CD4-positive, CD25-positive, alpha-beta regulatory T cell (primary cell): ENCODE results near the gene TLX2. TPM values are rescaled to one million over a fixed set of nuclear protein-coding genes. Genes with fewer than 3 reads are reported as not detected.
"Not testable (repeated sequence)": the region's sequence is repeated elsewhere in the genome, so short reads cannot be mapped to it uniquely, and the experiment has no call there.

ENCODE experiments used
- ATAC-seq, 2 donors: fragments of 150-1000 bp; cut with Tn5 transposase; one replicate each; pipeline ENCODE4 v1.10.0; 2021; ENCODE audit warnings: low read depth in 2 of 2, moderate number of reproducible peaks in 2 of 2, moderate library complexity in 1 of 2
- DNase-seq, 3 donors: peaks; one replicate each; pipeline versions ENCODE4 v3.0.0 to v3.0.0-alpha.2; 2012 to 2022; ENCODE audit warnings: mixed read lengths in 1 of 3
- H3K27ac ChIP-seq: one replicate; pipeline ENCODE4 v1.7.0; 2013; ENCODE audit warnings: mild to moderate bottlenecking, low read length; ENCODE audit not compliant: insufficient read depth, poor library complexity, severe bottlenecking
- H3K27me3 ChIP-seq: one replicate; pipeline ENCODE4 v1.7.0; 2013; ENCODE audit warnings: low read length; ENCODE audit not compliant: control insufficient read depth, insufficient read depth
- H3K36me3 ChIP-seq: one replicate; pipeline ENCODE4 v1.7.0; 2013; ENCODE audit warnings: mild to moderate bottlenecking, low read length, moderate library complexity; ENCODE audit not compliant: control insufficient read depth, insufficient read depth
- H3K4me1 ChIP-seq: 2 replicates; pipeline ENCODE4 v1.7.0; 2013; ENCODE audit warnings: mild to moderate bottlenecking, low read length; ENCODE audit not compliant: insufficient read depth, control insufficient read depth, poor library complexity, severe bottlenecking
- H3K4me3 ChIP-seq: one replicate; pipeline ENCODE4 v1.7.0; 2013; ENCODE audit warnings: low read depth, mild to moderate bottlenecking, low read length, moderate library complexity
- H3K9me3 ChIP-seq, 2 experiments: 1 replicate in 1 of 2; 2 replicates in 1 of 2; pipeline ENCODE4 v1.7.0; 2013; ENCODE audit warnings: low read length in 2 of 2, mild to moderate bottlenecking in 1 of 2, moderate library complexity in 1 of 2; ENCODE audit not compliant: control insufficient read depth in 2 of 2
- H3K27ac Mint-ChIP-seq, 3 donors: one replicate each; pipeline ENCODE4 v1.8.0; 2020 to 2022; ENCODE audit warnings: mild to moderate bottlenecking in 3 of 3, mixed read lengths in 3 of 3, moderate library complexity in 2 of 3
- H3K27me3 Mint-ChIP-seq: one replicate; pipeline ENCODE4 v1.8.0; 2022; ENCODE audit warnings: mild to moderate bottlenecking, mixed read lengths
- H3K36me3 Mint-ChIP-seq: one replicate; pipeline ENCODE4 v1.8.0; 2020; ENCODE audit warnings: mixed read lengths
- H3K4me1 Mint-ChIP-seq, 4 donors: one replicate each; pipeline ENCODE4 v1.8.0; 2020 to 2022; ENCODE audit warnings: mixed read lengths in 4 of 4, mild to moderate bottlenecking in 1 of 4
- H3K4me3 Mint-ChIP-seq, 4 donors: one replicate each; pipeline ENCODE4 v1.8.0; 2020 to 2022; ENCODE audit warnings: mild to moderate bottlenecking in 4 of 4, mixed read lengths in 4 of 4, moderate library complexity in 3 of 4
- H3K9me3 Mint-ChIP-seq, 7 donors: one replicate each; pipeline ENCODE4 v1.8.0; 2020 to 2022; ENCODE audit warnings: mixed read lengths in 7 of 7, mild to moderate bottlenecking in 3 of 7, moderate library complexity in 2 of 7
- polyA plus RNA-seq, 4 donors: library from polyadenylated mRNA; unstranded; fragments of 300-500 nt; fragmentation: Illumina TruSeq; gene quantifications; one replicate each; pipeline ENCODE4 v1.2.3, GENCODE V29; 2021
- total RNA-seq: library from RNA; stranded (reverse); gene quantifications from one replicate; pipeline ENCODE4 v1.2.3, GENCODE V29; 2022

Gene TLX2
- total RNA-seq = not detected
- polyA plus RNA-seq = under 1 TPM in 2 of 4 donors, not detected in 2; 0.10 to 0.14 TPM

DNA sequence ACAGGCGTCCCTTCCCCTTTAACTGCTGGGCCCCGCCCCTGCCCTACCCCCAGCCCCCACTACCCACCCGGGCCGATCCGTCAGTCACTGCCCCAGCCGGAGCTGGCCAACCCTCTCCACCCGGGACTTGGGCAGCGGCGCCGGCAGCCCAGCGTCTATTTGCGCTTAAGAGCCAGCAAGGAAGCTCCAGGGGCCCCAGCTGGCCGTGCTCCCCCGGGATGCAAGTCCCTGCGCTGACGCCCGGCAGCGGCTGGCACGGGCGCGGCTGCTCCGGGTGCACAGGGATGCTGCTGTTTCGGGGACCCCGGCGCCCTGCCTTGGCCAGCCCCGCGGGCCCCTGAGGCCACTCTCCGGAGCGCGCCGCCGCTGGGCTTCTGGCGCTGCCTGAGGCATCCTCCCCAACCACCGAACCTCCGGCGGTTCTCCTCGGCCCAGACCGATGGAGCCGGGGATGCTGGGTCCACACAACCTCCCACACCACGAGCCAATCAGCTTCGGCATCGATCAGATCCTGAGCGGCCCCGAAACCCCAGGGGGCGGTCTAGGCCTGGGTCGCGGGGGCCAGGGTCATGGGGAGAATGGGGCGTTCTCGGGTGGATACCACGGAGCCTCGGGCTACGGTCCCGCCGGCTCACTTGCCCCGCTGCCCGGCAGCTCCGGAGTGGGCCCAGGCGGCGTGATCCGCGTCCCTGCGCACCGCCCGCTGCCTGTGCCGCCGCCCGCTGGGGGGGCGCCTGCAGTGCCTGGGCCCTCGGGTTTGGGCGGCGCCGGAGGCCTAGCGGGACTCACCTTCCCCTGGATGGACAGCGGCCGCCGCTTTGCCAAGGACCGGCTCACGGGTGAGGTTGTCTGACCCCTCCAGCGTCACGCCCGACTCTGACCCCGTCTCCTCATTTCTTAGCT, at the start of gene TLX2:
Gene TLX2 (plus strand): TSS at position 83 of the 903 bp plus-strand sequence. CDS start 357 bp downstream, at position 440.
- peaks cover 69% of the 10 kb centered on the region for H3K27me3 Mint-ChIP-seq
- DNase-seq = peak in 1 of 3 donors; percentile 26

DNA sequence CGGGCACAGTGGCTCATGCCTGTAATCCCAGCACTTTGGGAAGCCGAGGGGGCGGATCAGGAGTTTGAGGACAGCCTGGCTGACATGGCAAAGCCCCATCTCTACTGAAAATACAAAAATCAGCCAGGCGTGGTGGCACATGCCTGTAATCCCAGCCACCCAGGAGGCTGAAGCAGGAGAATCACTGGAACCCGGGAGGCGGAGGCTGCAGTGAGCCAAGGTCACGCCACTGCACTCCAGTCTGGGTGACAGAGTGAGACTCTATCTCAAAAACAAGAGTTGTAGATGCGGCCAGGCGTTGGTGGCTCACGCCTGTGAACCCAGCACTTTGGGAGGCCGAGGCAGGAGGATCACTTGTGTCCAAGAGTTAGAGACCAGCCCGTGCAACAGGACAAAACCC, 43.5 kb upstream of the TLX2 start:
- peaks cover 15% of the 10 kb centered on the region for H3K36me3 ChIP-seq
- H3K27ac Mint-ChIP-seq = peak overlapping the region in 2 of 3 donors; percentile 76 to 84
- peaks cover 30% of the 10 kb centered on the region for H3K4me1 ChIP-seq
- H3K9me3 Mint-ChIP-seq, DNase-seq, H3K27me3 ChIP-seq, H3K27ac ChIP-seq, H3K4me3 ChIP-seq, ATAC-seq, H3K27me3 Mint-ChIP-seq, H3K9me3 ChIP-seq: not testable (repeated sequence)
- peaks cover 16% of the 10 kb centered on the region for H3K36me3 Mint-ChIP-seq
- peaks cover 5 to 32% (median 19%) of the 10 kb centered on the region in 4 donors for H3K4me1 Mint-ChIP-seq
- peak overlapping the region; percentile 69 to 83 (median 74) for H3K4me3 Mint-ChIP-seq

More for the DNA sequence above, at the start of gene TLX2:
- Mint-ChIP-seq H3K4me3 (peak within 1 kb of the TSS; percentile 39 to 85 (median 76)), H3K27ac (no peak within 1 kb of the TSS), H3K36me3 (peaks cover 4% of the 10 kb centered on the region), H3K9me3 (peaks cover 0 to 12% (median 0%) of the 10 kb centered on the region in 7 donors), H3K4me1 (peaks cover 0 to 29% (median 5%) of the 10 kb centered on the region in 4 donors)
- H3K27me3 ChIP-seq = peaks cover 38% of the 10 kb centered on the region
- H3K27ac ChIP-seq = no peak within 1 kb of the TSS
- H3K4me1 ChIP-seq = peaks cover 33% of the 10 kb centered on the region
- no peak within 1 kb of the TSS for H3K4me3 ChIP-seq
- H3K9me3 ChIP-seq = no peaks in the 10 kb centered on the region
- no peaks in the 10 kb centered on the region for H3K36me3 ChIP-seq
- no peak for ATAC-seq

DNA sequence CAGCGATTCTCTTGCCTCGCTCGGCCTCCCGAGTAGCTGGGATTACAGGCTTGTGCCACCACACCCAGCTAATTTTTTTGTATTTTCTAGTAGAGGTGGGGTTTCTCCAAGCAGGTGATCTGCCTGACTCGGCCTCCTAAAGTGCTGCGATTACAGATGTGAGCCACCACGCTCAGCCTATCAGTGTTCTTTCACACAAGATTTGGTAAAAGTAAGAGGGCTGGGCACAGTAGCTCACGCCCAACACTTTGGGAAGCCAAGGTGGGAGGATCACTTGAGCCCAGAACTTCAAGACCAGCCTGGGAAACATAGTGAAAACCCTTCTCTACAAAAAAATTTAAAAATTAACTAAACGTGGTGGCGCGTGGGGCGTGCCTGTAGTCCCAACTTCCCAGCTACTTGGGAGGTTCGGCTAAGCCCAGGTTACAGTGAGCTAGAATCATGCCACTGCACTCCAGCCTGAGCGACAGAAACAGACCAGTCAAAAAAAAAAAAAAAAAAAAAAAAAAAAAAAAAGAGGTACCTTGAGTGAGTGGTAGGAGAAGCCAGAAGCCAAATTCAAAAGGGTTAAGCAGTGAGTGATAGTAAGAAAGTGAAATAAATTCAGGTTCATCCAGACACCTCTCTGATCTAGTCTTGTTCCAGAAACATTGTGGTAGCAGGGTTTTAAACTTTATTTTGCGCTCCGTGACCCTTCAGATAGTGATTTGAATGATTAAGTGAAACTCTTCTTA, 42.8 kb upstream of the TLX2 start:
- Histone ChIP-seq H3K27me3 (no peaks in the 10 kb centered on the region), H3K27ac (peak overlapping the region; percentile 92), H3K4me1 (peaks cover 26% of the 10 kb centered on the region), H3K9me3 (no peaks in the 10 kb centered on the region), H3K4me3 (peak overlapping the region; percentile 92), H3K36me3 (peaks cover 15% of the 10 kb centered on the region)
- Mint-ChIP-seq H3K4me1 (peaks cover 5 to 28% (median 15%) of the 10 kb centered on the region in 4 donors), H3K9me3 (peaks cover 0 to 2% (median 0%) of the 10 kb centered on the region in 7 donors), H3K27me3 (peaks cover 5% of the 10 kb centered on the region), H3K27ac (peak overlapping the region; percentile 97 to 99 (median 99)), H3K36me3 (peaks cover 16% of the 10 kb centered on the region), H3K4me3 (peak overlapping the region; percentile 92 to 98 (median 94))
- DNase-seq = no peak
- no peak for ATAC-seq

DNA sequence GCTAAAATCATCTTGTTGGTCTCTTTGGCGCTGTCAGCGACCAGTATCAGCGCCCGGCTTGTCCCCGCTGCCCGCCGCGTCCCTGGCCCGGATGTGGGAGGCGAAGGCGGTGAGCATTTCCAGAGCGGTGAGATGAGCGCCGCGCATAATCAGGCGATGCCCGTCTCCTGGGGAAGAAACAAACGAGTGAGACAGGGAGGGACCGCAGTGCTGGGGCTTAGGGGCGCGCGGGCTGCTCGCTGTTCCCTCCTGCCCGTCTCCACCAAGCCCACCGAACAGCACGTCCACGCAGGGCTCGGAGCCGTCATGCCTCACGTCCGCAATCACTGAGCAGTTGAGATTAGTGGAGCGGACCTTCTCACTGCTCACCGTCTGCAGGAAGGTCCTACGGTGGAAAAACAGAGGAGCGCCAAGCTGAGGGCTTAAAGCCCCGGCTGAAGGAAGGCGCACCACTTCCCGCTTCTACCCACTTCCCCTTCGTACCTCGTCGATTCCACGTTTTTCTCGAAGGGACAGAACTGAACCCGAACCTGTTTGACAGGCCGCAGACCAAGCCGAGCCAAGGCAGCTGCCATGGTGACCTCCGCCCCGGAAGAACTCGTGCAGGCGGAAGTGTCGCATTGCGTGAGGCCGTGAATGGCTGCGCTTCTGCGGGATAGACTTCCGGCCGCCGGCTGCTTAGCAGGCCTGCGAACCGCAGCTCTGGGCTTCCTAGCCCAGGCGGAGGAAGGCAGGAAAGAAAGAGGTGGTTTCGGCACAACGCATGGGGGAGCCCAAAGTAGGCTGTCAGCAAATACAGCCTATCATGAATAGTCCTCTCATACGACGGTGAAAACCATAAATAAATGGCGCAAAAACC, 41.9 kb upstream of the TLX2 start, which contains the start of gene MRPL53:
Gene MRPL53 (minus strand): TSS at position 595 of the 859 bp plus-strand sequence. CDS start 20 bp downstream, at position 575.
- peaks cover 15% of the 10 kb centered on the region for H3K36me3 ChIP-seq
- DNase-seq (peak; percentile 94 to 98 (median 95)), ATAC-seq (peak; percentile 94)
- Mint-ChIP-seq H3K4me3 (peak within 1 kb of the TSS; percentile 92 to 98 (median 94)), H3K36me3 (peaks cover 17% of the 10 kb centered on the region), H3K4me1 (peaks cover 5 to 28% (median 15%) of the 10 kb centered on the region in 4 donors), H3K9me3 (peaks cover 0 to 2% (median 0%) of the 10 kb centered on the region in 7 donors), H3K27me3 (peaks cover 5% of the 10 kb centered on the region), H3K27ac (peak within 1 kb of the TSS; percentile 97 to 99 (median 99))
- no peaks in the 10 kb centered on the region for H3K27me3 ChIP-seq
- peak within 1 kb of the TSS; percentile 92 for H3K27ac ChIP-seq
- peak within 1 kb of the TSS; percentile 92 for H3K4me3 ChIP-seq
- H3K9me3 ChIP-seq = no peaks in the 10 kb centered on the region
- peaks cover 26% of the 10 kb centered on the region for H3K4me1 ChIP-seq

DNA sequence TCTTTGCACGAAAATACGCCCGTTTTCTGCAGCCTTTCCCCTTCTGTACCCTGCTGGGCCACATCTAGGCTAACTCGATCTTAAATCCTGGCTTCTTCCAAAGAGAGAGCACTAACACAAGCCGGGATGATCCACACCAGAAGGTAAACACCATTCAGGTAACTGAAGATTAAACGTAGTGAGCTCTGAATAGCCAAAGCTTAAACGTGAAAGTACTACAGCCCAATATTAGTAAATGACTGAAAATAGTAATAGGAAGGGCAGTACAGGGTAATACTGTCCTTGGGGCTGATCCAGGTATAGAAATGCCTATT, 41.3 kb upstream of the TLX2 start:
- peaks cover 5 to 28% (median 17%) of the 10 kb centered on the region in 4 donors for H3K4me1 Mint-ChIP-seq
- Histone ChIP-seq H3K27me3 (no peaks in the 10 kb centered on the region), H3K4me1 (peaks cover 26% of the 10 kb centered on the region), H3K36me3 (peaks cover 19% of the 10 kb centered on the region), H3K27ac (peak overlapping the region; percentile 92), H3K4me3 (peak overlapping the region; percentile 92), H3K9me3 (no peaks in the 10 kb centered on the region)
- peaks cover 5% of the 10 kb centered on the region for H3K27me3 Mint-ChIP-seq
- no peak for ATAC-seq
- DNase-seq = no peak
- H3K9me3 Mint-ChIP-seq = peaks cover 0 to 2% (median 0%) of the 10 kb centered on the region in 7 donors
- H3K27ac Mint-ChIP-seq = peak overlapping the region; percentile 97 to 99 (median 99)
- peaks cover 21% of the 10 kb centered on the region for H3K36me3 Mint-ChIP-seq
- H3K4me3 Mint-ChIP-seq = peak overlapping the region; percentile 92 to 98 (median 94)

DNA sequence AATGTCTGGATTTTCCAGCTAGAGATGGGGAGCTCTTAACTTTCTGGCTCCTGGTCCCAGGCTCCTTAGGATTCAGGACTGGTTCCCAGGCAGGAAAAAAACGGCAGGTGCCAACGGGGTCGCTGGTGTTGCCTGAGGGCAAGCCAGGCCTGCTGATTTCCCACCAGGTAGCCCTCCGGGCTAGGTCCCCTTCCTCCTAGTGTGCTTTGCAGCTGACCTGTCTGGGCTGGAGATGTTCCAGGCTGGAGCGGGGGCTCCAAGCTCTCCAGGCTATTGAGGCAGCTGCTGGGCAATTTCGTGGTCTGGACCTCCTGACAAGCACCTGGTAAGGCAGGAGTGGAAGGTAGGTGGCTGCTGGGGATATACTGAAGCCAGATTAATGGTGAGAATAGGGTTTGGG, 39.8 kb upstream of the TLX2 start:
- Histone ChIP-seq H3K9me3 (no peaks in the 10 kb centered on the region), H3K27ac (no peak overlapping the region), H3K27me3 (no peaks in the 10 kb centered on the region), H3K4me3 (no peak overlapping the region), H3K4me1 (peaks cover 26% of the 10 kb centered on the region), H3K36me3 (peaks cover 20% of the 10 kb centered on the region)
- Mint-ChIP-seq H3K27ac (no peak overlapping the region), H3K36me3 (peaks cover 24% of the 10 kb centered on the region), H3K27me3 (peaks cover 5% of the 10 kb centered on the region), H3K9me3 (peaks cover 0 to 2% (median 0%) of the 10 kb centered on the region in 7 donors), H3K4me3 (peak overlapping the region in 1 of 4 donors; percentile 66), H3K4me1 (peaks cover 5 to 31% (median 18%) of the 10 kb centered on the region in 4 donors)
- DNase-seq (no peak), ATAC-seq (no peak)

DNA sequence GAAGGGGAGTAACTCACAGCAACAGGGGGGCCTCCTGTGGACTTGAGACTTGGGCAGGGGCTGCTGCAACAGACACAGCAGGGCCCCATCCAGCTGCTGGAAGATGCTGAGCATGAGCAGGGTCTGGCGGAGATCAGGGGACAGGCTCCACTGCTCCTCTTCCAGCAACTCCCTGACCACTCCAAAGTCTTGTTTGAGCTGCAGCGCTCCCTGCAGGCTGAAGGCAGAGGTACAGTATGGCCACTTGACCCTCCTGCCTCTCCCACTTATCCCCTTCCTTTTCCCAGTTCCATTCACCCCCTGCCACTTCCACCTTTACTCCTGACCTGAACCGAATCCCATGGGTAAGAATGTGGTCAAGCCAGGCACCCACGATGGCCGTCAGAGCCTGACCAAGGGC, 39.4 kb upstream of the TLX2 start:
- H3K36me3 ChIP-seq = peaks cover 22% of the 10 kb centered on the region
- H3K9me3 ChIP-seq = no peaks in the 10 kb centered on the region
- peaks cover 5% of the 10 kb centered on the region for H3K27me3 Mint-ChIP-seq
- H3K4me3 ChIP-seq = no peak overlapping the region
- H3K27ac ChIP-seq = no peak overlapping the region
- peak overlapping the region in 2 of 4 donors; percentile 35 to 64 for H3K4me3 Mint-ChIP-seq
- no peak for DNase-seq
- H3K4me1 Mint-ChIP-seq = peaks cover 5 to 33% (median 20%) of the 10 kb centered on the region in 4 donors
- H3K4me1 ChIP-seq = peaks cover 26% of the 10 kb centered on the region
- no peak overlapping the region for H3K27ac Mint-ChIP-seq
- no peaks in the 10 kb centered on the region for H3K27me3 ChIP-seq
- no peak for ATAC-seq
- H3K9me3 Mint-ChIP-seq = peaks cover 0 to 2% (median 0%) of the 10 kb centered on the region in 7 donors
- H3K36me3 Mint-ChIP-seq = peaks cover 26% of the 10 kb centered on the region
